K562 (cell line): ENCODE measurements around the gene ABCB6. TPM values are rescaled to one million over a fixed set of nuclear protein-coding genes. Genes with fewer than 3 reads are reported as not detected.

Experiments used
- ATAC-seq: fragments of 200-7000 bp; cut with Tn5 transposase; 3 replicates; pipeline ENCODE4 v1.9.1; 2020; ENCODE audit warnings: moderate library complexity
- BruUV-seq: library from RNA; stranded (reverse); fragments of 400-500 nt; replicated peaks from 2 replicates; lab custom pipeline; 2021; lab: Mats Ljungman, UMichigan
- CTCF ChIA-PET: fragments of 300-600 bp; formaldehyde crosslinking; extraction: SDS; loops from one replicate; lab custom pipeline; 2021; ENCODE audit warnings: low intra/inter-chr PET ratio; lab: Yijun Ruan, JAX
- POLR2A ChIA-PET: fragments of 300-600, 350-650 bp; sonication (Branson Sonifier 250); formaldehyde crosslinking; extraction: SDS; loops from one replicate; lab custom pipeline; 2021; ENCODE audit warnings: antibody characterized with exemption, inconsistent platforms; lab: Yijun Ruan, JAX
- DNase-seq, 4 experiments: peaks; one replicate each; pipeline versions ENCODE4 v3.0.0 to v3.0.0-alpha.2; 2011 to 2018; ENCODE audit warnings: low spot score in 3 of 4, mixed read lengths in 3 of 4; ENCODE audit errors: extremely low read depth in 1 of 4
- FAIRE-seq: peaks from 2 replicates; lab custom pipeline; 2011; peaks lifted over from hg19 to GRCh38; lab: Jason Lieb, UNC
- H2AFZ ChIP-seq: 2 replicates; pipeline ENCODE4 v1.6.0; 2011; ENCODE audit warnings: low read depth, low read length, control low read depth, inconsistent platforms
- H3K27ac ChIP-seq: fragments of 200-600 bp; 3 replicates; pipeline ENCODE4 v1.8.0; 2011; ENCODE audit warnings: low read depth, mild to moderate bottlenecking, control low read depth, inconsistent platforms, low read length, moderate library complexity, mixed read lengths; ENCODE audit errors: extremely low read depth
- H3K27me3 ChIP-seq, 2 experiments: fragments of 300-600 bp in 1 of 2; 2 replicates in 1 of 2; 3 replicates in 1 of 2; pipeline versions ENCODE4 v1.6.0 to v1.8.0; 2011; ENCODE audit warnings: inconsistent platforms in 2 of 2, low read length in 2 of 2, mild to moderate bottlenecking in 1 of 2, mixed read lengths in 1 of 2, moderate library complexity in 1 of 2; ENCODE audit not compliant: control insufficient read depth in 2 of 2, insufficient read depth in 2 of 2
- H3K36me3 ChIP-seq: fragments of 300-600 bp; 3 replicates; pipeline ENCODE4 v1.8.0; 2011; ENCODE audit warnings: mild to moderate bottlenecking, low read length, inconsistent platforms; ENCODE audit not compliant: control insufficient read depth, insufficient read depth
- H3K4me1 ChIP-seq, 2 experiments: fragments of 200-600 bp in 1 of 2; replicated peaks in 1 of 2; 2 replicates in 1 of 2; 3 replicates in 1 of 2; pipeline versions ENCODE4 v1.5.1 to v1.8.0; 2011; ENCODE audit warnings: inconsistent platforms in 2 of 2, low read length in 2 of 2, mild to moderate bottlenecking in 1 of 2, mixed read lengths in 1 of 2, moderate library complexity in 1 of 2; ENCODE audit not compliant: control insufficient read depth in 2 of 2, insufficient read depth in 2 of 2
- H3K4me2 ChIP-seq: 2 replicates; pipeline ENCODE4 v1.6.1; 2011; ENCODE audit warnings: low read length, control low read depth, inconsistent platforms, mixed read lengths; ENCODE audit not compliant: insufficient read depth
- H3K4me3 ChIP-seq: fragments of 200-600 bp; sonication (generic), shearing (Covaris generic); 2 replicates; pipeline ENCODE4 v1.5.1; 2016; ENCODE audit warnings: control low read depth, inconsistent platforms
- H3K79me2 ChIP-seq: fragments of 200-600 bp; 3 replicates; pipeline ENCODE4 v1.8.0; 2011; ENCODE audit warnings: low read length, inconsistent platforms; ENCODE audit not compliant: control insufficient read depth, insufficient read depth
- H3K9ac ChIP-seq, 2 experiments: 2 replicates each; pipeline versions ENCODE4 v1.6.0 to v1.6.1; 2011; ENCODE audit warnings: low read depth in 2 of 2, low read length in 2 of 2, control low read depth in 1 of 2, inconsistent platforms in 1 of 2, mild to moderate bottlenecking in 1 of 2, mixed read lengths in 1 of 2; ENCODE audit not compliant: insufficient read depth in 1 of 2
- H3K9me1 ChIP-seq: one replicate; pipeline ENCODE4 v1.6.0; 2011; ENCODE audit warnings: inconsistent platforms, mild to moderate bottlenecking, low read length, moderate library complexity; ENCODE audit not compliant: control insufficient read depth, insufficient read depth
- H3K9me3 ChIP-seq: replicated peaks from 2 replicates; pipeline ENCODE4 v1.5.1; 2011; ENCODE audit warnings: low read depth, low read length, inconsistent platforms; ENCODE audit not compliant: control insufficient read depth, insufficient read depth
- H4K20me1 ChIP-seq: replicated peaks from 2 replicates; pipeline ENCODE4 v1.6.1; 2011; ENCODE audit warnings: low read length, inconsistent platforms, mixed read lengths; ENCODE audit not compliant: control insufficient read depth, insufficient read depth
- BACH1 ChIP-seq: fragments of 200-800 bp; sonication (Bioruptor generic); IDR thresholded peaks from 2 replicates; pipeline ENCODE4 v1.6.1; 2016; ENCODE audit warnings: missing genetic modification characterization, missing compliant biosample characterization
- BCL6 ChIP-seq: fragments of 250-450 bp; sonication (Bioruptor Pico); IDR thresholded peaks from 2 replicates; pipeline ENCODE4 v1.4.0; 2020
- DNMT1 ChIP-seq: fragments of 450-650 bp; IDR thresholded peaks from 2 replicates; pipeline ENCODE4 v1.6.1; 2016; ENCODE audit warnings: antibody characterized with exemption, mild to moderate bottlenecking
- ELF1 ChIP-seq: fragments of 200-800 bp; sonication (Bioruptor generic); IDR thresholded peaks from 2 replicates; pipeline ENCODE4 v1.6.1; 2016; ENCODE audit warnings: missing genetic modification characterization, missing compliant biosample characterization
- MTA3 ChIP-seq: fragments of 450-650 bp; formaldehyde crosslinking; IDR thresholded peaks from 2 replicates; pipeline ENCODE4 v1.6.1; 2017; ENCODE audit warnings: mild to moderate bottlenecking, borderline replicate concordance
- MTF1 ChIP-seq: fragments of 250-450 bp; sonication (Bioruptor Pico); IDR thresholded peaks from 2 replicates; pipeline ENCODE4 v1.9.0; 2021; ENCODE audit warnings: moderate library complexity, mild to moderate bottlenecking, inconsistent platforms, borderline replicate concordance
- NCOA6 ChIP-seq: fragments of 450-650 bp; IDR thresholded peaks from 2 replicates; pipeline ENCODE4 v1.6.1; 2017; ENCODE audit warnings: mild to moderate bottlenecking
- RBM34 ChIP-seq: fragments of 200-400 bp; formaldehyde crosslinking; IDR thresholded peaks from 2 replicates; pipeline ENCODE4 v1.6.1; 2018; ENCODE audit warnings: low read length, borderline replicate concordance; ENCODE audit not compliant: insufficient read depth
- RFX5 ChIP-seq: IDR thresholded peaks from 2 replicates; pipeline ENCODE4 v1.6.1; 2011; ENCODE audit warnings: low read depth, mild to moderate bottlenecking, improper control_type of control experiment, low read length
- SMAD3 ChIP-seq: fragments of 450-650 bp; formaldehyde crosslinking; conservative IDR thresholded peaks from 2 replicates; pipeline ENCODE4 v1.4.0; 2020; ENCODE audit warnings: mild to moderate bottlenecking
- THRAP3 ChIP-seq: fragments of 450-650 bp; IDR thresholded peaks from 2 replicates; pipeline ENCODE4 v1.6.1; 2016; ENCODE audit warnings: mild to moderate bottlenecking, inconsistent platforms, borderline replicate concordance
- TRIM25 ChIP-seq: fragments of 450-650 bp; IDR thresholded peaks from 2 replicates; pipeline ENCODE4 v1.7.0; 2016; ENCODE audit warnings: borderline replicate concordance
- WGBS: fragments of 100-300 bp; shearing (Covaris generic); methylation state at CpG from one replicate; pipeline ENCODE4 v1.1.6; 2016; ENCODE audit warnings: low coverage, mixed read lengths; ENCODE audit not compliant: insufficient coverage; ENCODE audit errors: missing lambda C conversion rate; 5-methylcytosine and 5-hydroxymethylcytosine counted together
- in situ Hi-C: fragments of 300-500 bp; cut with MboI; formaldehyde crosslinking; loops from 4 replicates; pipeline ENCODE4 v1.15.0; 2018; ENCODE audit warnings: inconsistent platforms, mixed read lengths
- intact Hi-C: fragments of 100-400 bp; cut with micrococcal nuclease; formaldehyde crosslinking; loops from 2 replicates; pipeline ENCODE4 v1.14.2; 2022
- polyA plus RNA-seq, 8 experiments: library from polyadenylated mRNA; depleted of rRNA in 4 of 8; stranded (reverse) in 5 of 8; unstranded in 3 of 8; fragments of >200 nt; fragmentation: Nextera tagmentation in 2 of 8; fragmentation: Illumina TruSeq in 1 of 8; extraction: Ambion mirVana in 2 of 8; extraction: Trizol in 1 of 8; gene quantifications; 2 replicates each; pipeline versions ENCODE4 v1.2.1 to v1.2.3, GENCODE V29; 2011 to 2014; ENCODE audit warnings: inconsistent platforms in 1 of 8, missing spikeins in 1 of 8
- total RNA-seq, 7 experiments: library from RNA; depleted of rRNA in 6 of 7; stranded (reverse); fragments of >200 nt in 6 of 7; fragmentation: Illumina TruSeq in 2 of 7; extraction: Trizol in 2 of 7; gene quantifications; 2 replicates each; pipeline versions ENCODE4 v1.2.1 to v1.2.3, GENCODE V29; 2011 to 2021; ENCODE audit warnings: low replicate concordance in 1 of 7
- TF ChIP-seq, protein P1 (sequence below): fragments of 450-650 bp; IDR thresholded peaks from 2 replicates; pipeline ENCODE4 v1.6.1; 2017; ENCODE audit warnings: antibody characterized with exemption, mild to moderate bottlenecking
- TF ChIP-seq, protein P2 (sequence below), 3 experiments: IDR thresholded peaks in 2 of 3; conservative IDR thresholded peaks in 1 of 3; 2 replicates each; pipeline ENCODE4 v1.5.1; 2011 to 2012; ENCODE audit warnings: low read length in 3 of 3, mild to moderate bottlenecking in 3 of 3, control low read depth in 2 of 3, improper control_type of control experiment in 1 of 3, inconsistent platforms in 1 of 3, low read depth in 1 of 3, mixed read lengths in 1 of 3, moderate library complexity in 1 of 3; ENCODE audit not compliant: insufficient read depth in 2 of 3

Gene ABCB6
- total and polyA plus RNA-seq, 9 of the 15 experiments (the other 6 are each of a cell fraction or from before 2014, with no cell fraction given), result 3.7 to 29.8 (median 16.8) TPM

- WGBS, result 24% methylated on average over 6 of the region's 6 CpGs
- no peak for FAIRE-seq
These were observed 55.6 kb downstream of the ABCB6 start for GRCh38 chr2:219163156-219163555.

More at GRCh38 chr2:219163156-219163555, 55.6 kb downstream of the ABCB6 start:
- no peak overlapping the region for H3K4me2 ChIP-seq
- TF ChIP-seq MTF1 (no peak), THRAP3 (no peak), NCOA6 (no peak), SMAD3 (no peak), ELF1 (no peak), RBM34 (no peak), BACH1 (no peak), TRIM25 (no peak), DNMT1 (no peak), RFX5 (no peak), BCL6 (CRISPR knock-in tag) (no peak), MTA3 (no peak)
- TF ChIP-seq, protein P1, sequence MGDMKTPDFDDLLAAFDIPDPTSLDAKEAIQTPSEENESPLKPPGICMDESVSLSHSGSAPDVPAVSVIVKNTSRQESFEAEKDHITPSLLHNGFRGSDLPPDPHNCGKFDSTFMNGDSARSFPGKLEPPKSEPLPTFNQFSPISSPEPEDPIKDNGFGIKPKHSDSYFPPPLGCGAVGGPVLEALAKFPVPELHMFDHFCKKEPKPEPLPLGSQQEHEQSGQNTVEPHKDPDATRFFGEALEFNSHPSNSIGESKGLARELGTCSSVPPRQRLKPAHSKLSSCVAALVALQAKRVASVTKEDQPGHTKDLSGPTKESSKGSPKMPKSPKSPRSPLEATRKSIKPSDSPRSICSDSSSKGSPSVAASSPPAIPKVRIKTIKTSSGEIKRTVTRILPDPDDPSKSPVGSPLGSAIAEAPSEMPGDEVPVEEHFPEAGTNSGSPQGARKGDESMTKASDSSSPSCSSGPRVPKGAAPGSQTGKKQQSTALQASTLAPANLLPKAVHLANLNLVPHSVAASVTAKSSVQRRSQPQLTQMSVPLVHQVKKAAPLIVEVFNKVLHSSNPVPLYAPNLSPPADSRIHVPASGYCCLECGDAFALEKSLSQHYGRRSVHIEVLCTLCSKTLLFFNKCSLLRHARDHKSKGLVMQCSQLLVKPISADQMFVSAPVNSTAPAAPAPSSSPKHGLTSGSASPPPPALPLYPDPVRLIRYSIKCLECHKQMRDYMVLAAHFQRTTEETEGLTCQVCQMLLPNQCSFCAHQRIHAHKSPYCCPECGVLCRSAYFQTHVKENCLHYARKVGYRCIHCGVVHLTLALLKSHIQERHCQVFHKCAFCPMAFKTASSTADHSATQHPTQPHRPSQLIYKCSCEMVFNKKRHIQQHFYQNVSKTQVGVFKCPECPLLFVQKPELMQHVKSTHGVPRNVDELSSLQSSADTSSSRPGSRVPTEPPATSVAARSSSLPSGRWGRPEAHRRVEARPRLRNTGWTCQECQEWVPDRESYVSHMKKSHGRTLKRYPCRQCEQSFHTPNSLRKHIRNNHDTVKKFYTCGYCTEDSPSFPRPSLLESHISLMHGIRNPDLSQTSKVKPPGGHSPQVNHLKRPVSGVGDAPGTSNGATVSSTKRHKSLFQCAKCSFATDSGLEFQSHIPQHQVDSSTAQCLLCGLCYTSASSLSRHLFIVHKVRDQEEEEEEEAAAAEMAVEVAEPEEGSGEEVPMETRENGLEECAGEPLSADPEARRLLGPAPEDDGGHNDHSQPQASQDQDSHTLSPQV, result no peak
- TF ChIP-seq, protein P2, sequence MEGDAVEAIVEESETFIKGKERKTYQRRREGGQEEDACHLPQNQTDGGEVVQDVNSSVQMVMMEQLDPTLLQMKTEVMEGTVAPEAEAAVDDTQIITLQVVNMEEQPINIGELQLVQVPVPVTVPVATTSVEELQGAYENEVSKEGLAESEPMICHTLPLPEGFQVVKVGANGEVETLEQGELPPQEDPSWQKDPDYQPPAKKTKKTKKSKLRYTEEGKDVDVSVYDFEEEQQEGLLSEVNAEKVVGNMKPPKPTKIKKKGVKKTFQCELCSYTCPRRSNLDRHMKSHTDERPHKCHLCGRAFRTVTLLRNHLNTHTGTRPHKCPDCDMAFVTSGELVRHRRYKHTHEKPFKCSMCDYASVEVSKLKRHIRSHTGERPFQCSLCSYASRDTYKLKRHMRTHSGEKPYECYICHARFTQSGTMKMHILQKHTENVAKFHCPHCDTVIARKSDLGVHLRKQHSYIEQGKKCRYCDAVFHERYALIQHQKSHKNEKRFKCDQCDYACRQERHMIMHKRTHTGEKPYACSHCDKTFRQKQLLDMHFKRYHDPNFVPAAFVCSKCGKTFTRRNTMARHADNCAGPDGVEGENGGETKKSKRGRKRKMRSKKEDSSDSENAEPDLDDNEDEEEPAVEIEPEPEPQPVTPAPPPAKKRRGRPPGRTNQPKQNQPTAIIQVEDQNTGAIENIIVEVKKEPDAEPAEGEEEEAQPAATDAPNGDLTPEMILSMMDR (IDR thresholded peaks at IDR 0.05 in 2 of 3, conservative IDR thresholded peaks at IDR 0.05 in 1 of 3; ENCODE audit: insufficient read depth in 2 of 3, low read depth in 1 of 3, low read length in 3 of 3), result no peak
- DNase-seq, result no peak
- intact Hi-C loops (no loop called here), in situ Hi-C loops (no loop called here)
- H3K27me3 ChIP-seq, result no peaks in the 10 kb centered on the region
- H4K20me1 ChIP-seq, result no peaks in the 10 kb centered on the region; the same call in 1 of the 2 replicates
- H3K4me1 ChIP-seq, result peaks cover 8 to 16% of the 10 kb centered on the region in 2 experiments; a peak in 4 of 5 replicates
- H3K9ac ChIP-seq, result no peak overlapping the region
- no peaks in the 10 kb centered on the region; the same call in 2 of the 3 replicates for H3K79me2 ChIP-seq
- no peak for ATAC-seq
- ChIA-PET POLR2A (no interaction called here), CTCF (no interaction called here)
- BruUV-seq, result no TSS peak
- no peak overlapping the region for H3K27ac ChIP-seq
- no peaks in the 10 kb centered on the region for H3K9me1 ChIP-seq
- H3K4me3 ChIP-seq, result no peak overlapping the region
- no peak overlapping the region for H2AFZ ChIP-seq
- no peaks in the 10 kb centered on the region for H3K36me3 ChIP-seq
- no peaks in the 10 kb centered on the region for H3K9me3 ChIP-seq
